Stimulated activated effector memory CD8-positive, alpha-beta T cell treated with anti-CD3 and anti-CD28 coated beads, Interleukin-12 subunit alpha, Interleukin-12 subunit beta, amount 100 ng/mL, for 72 hours (primary cell): Measurements from ENCODE around the gene KHDC4.

Experiments used
- ATAC-seq: fragments of 150-1000 bp; cut with Tn5 transposase; 2 replicates; pipeline ENCODE4 v1.10.0; 2021
- DNase-seq, 2 donors: peaks; one replicate each; pipeline ENCODE4 v3.0.0; 2021 to 2022; ENCODE audit warnings: low spot score in 2 of 2
- H3K27ac Mint-ChIP-seq: one replicate; pipeline ENCODE4 v1.8.0; 2022; ENCODE audit warnings: mild to moderate bottlenecking, mixed read lengths
- H3K36me3 Mint-ChIP-seq: one replicate; pipeline ENCODE4 v1.8.0; 2022; ENCODE audit warnings: mild to moderate bottlenecking, mixed read lengths
- H3K4me1 Mint-ChIP-seq: one replicate; pipeline ENCODE4 v1.8.0; 2022; ENCODE audit warnings: mixed read lengths
- H3K4me3 Mint-ChIP-seq: one replicate; pipeline ENCODE4 v1.8.0; 2022; ENCODE audit warnings: mild to moderate bottlenecking, mixed read lengths
- H3K9me3 Mint-ChIP-seq: one replicate; pipeline ENCODE4 v1.8.0; 2022; ENCODE audit warnings: mixed read lengths

Gene KHDC4

GRCh38 chr1:155974208-155975115 is 40.2 kb upstream of the KHDC4 start:
- Mint-ChIP-seq H3K36me3 (peaks cover 85% of the 10 kb centered on the region), H3K27ac (peak overlapping the region; percentile 91), H3K9me3 (no peaks in the 10 kb centered on the region), H3K4me1 (peaks cover 83% of the 10 kb centered on the region), H3K4me3 (peak overlapping the region; percentile 90)
- ATAC-seq = no peak
- DNase-seq = no peak

- H3K4me3 Mint-ChIP-seq = peak overlapping the region; percentile 90
- no peak for ATAC-seq
- H3K4me1 Mint-ChIP-seq = peaks cover 88% of the 10 kb centered on the region
- peaks cover 93% of the 10 kb centered on the region for H3K36me3 Mint-ChIP-seq
- DNase-seq = no peak
- no peaks in the 10 kb centered on the region for H3K9me3 Mint-ChIP-seq
- H3K27ac Mint-ChIP-seq = peak overlapping the region; percentile 91
Observed at GRCh38 chr1:155973723-155974122, 39.5 kb upstream of the KHDC4 start.

- H3K4me1 Mint-ChIP-seq = peaks cover 99% of the 10 kb centered on the region
- ATAC-seq = no peak
- peak overlapping the region; percentile 91 for H3K27ac Mint-ChIP-seq
- H3K9me3 Mint-ChIP-seq = no peaks in the 10 kb centered on the region
- peaks cover 100% of the 10 kb centered on the region for H3K36me3 Mint-ChIP-seq
- peak overlapping the region; percentile 66 for H3K4me3 Mint-ChIP-seq
- no peak for DNase-seq
Observed at GRCh38 chr1:155971910-155972809, 37.9 kb upstream of the KHDC4 start.

- Mint-ChIP-seq H3K4me3 (peak overlapping the region; percentile 66), H3K4me1 (peaks cover 97% of the 10 kb centered on the region), H3K9me3 (no peaks in the 10 kb centered on the region), H3K27ac (peak overlapping the region; percentile 91), H3K36me3 (peaks cover 100% of the 10 kb centered on the region)
- ATAC-seq = peak; percentile 91
- no peak for DNase-seq
Observed at GRCh38 chr1:155970531-155971167, 36.4 kb upstream of the KHDC4 start.

- peak overlapping the region; percentile 91 for H3K27ac Mint-ChIP-seq
- no peak for ATAC-seq
- peak overlapping the region; percentile 66 for H3K4me3 Mint-ChIP-seq
- no peaks in the 10 kb centered on the region for H3K9me3 Mint-ChIP-seq
- peaks cover 100% of the 10 kb centered on the region for H3K36me3 Mint-ChIP-seq
- peaks cover 86% of the 10 kb centered on the region for H3K4me1 Mint-ChIP-seq
- no peak for DNase-seq
Observed at GRCh38 chr1:155969377-155969791, 35.2 kb upstream of the KHDC4 start.

- DNase-seq = no peak
- H3K36me3 Mint-ChIP-seq = peaks cover 100% of the 10 kb centered on the region
- H3K4me1 Mint-ChIP-seq = peaks cover 82% of the 10 kb centered on the region
Observed at GRCh38 chr1:155968670-155969069, 34.5 kb upstream of the KHDC4 start.

GRCh38 chr1:155968051-155968400 is 33.8 kb upstream of the KHDC4 start:
- DNase-seq (no peak), ATAC-seq (no peak)
- Mint-ChIP-seq H3K27ac (peak overlapping the region; percentile 91), H3K36me3 (peaks cover 100% of the 10 kb centered on the region), H3K4me1 (peaks cover 76% of the 10 kb centered on the region), H3K9me3 (no peaks in the 10 kb centered on the region), H3K4me3 (peak overlapping the region; percentile 27)

More at GRCh38 chr1:155968670-155969069, 34.5 kb upstream of the KHDC4 start:
- no peaks in the 10 kb centered on the region for H3K9me3 Mint-ChIP-seq
- no peak overlapping the region for H3K4me3 Mint-ChIP-seq
- no peak for ATAC-seq
- H3K27ac Mint-ChIP-seq = peak overlapping the region; percentile 91

- Mint-ChIP-seq H3K27ac (peak overlapping the region; percentile 91), H3K4me3 (peak overlapping the region; percentile 27), H3K36me3 (peaks cover 100% of the 10 kb centered on the region), H3K9me3 (no peaks in the 10 kb centered on the region), H3K4me1 (peaks cover 76% of the 10 kb centered on the region)
- DNase-seq (no peak), ATAC-seq (no peak)
Observed at GRCh38 chr1:155967341-155968050, 33.3 kb upstream of the KHDC4 start.

GRCh38 chr1:155966750-155967149 is 32.5 kb upstream of the KHDC4 start:
- no peaks in the 10 kb centered on the region for H3K9me3 Mint-ChIP-seq
- H3K36me3 Mint-ChIP-seq = peaks cover 100% of the 10 kb centered on the region
- H3K4me1 Mint-ChIP-seq = peaks cover 75% of the 10 kb centered on the region
- no peak for DNase-seq
- ATAC-seq = no peak
- peak overlapping the region; percentile 91 for H3K27ac Mint-ChIP-seq
- H3K4me3 Mint-ChIP-seq = peak overlapping the region; percentile 27

GRCh38 chr1:155966135-155966534 is 31.9 kb upstream of the KHDC4 start:
- H3K9me3 Mint-ChIP-seq = no peaks in the 10 kb centered on the region
- H3K4me3 Mint-ChIP-seq = no peak overlapping the region
- H3K36me3 Mint-ChIP-seq = peaks cover 100% of the 10 kb centered on the region
- DNase-seq (no peak), ATAC-seq (no peak)
- H3K27ac Mint-ChIP-seq = peak overlapping the region; percentile 91
- H3K4me1 Mint-ChIP-seq = peaks cover 72% of the 10 kb centered on the region

- peaks cover 100% of the 10 kb centered on the region for H3K36me3 Mint-ChIP-seq
- no peak for ATAC-seq
- no peak overlapping the region for H3K4me3 Mint-ChIP-seq
- no peak for DNase-seq
- H3K27ac Mint-ChIP-seq = no peak overlapping the region
- peaks cover 66% of the 10 kb centered on the region for H3K4me1 Mint-ChIP-seq
- no peaks in the 10 kb centered on the region for H3K9me3 Mint-ChIP-seq
Observed at GRCh38 chr1:155964193-155964592, 30.0 kb upstream of the KHDC4 start.

- no peak overlapping the region for H3K4me3 Mint-ChIP-seq
- H3K4me1 Mint-ChIP-seq = peaks cover 51% of the 10 kb centered on the region
- no peaks in the 10 kb centered on the region for H3K9me3 Mint-ChIP-seq
- peaks cover 100% of the 10 kb centered on the region for H3K36me3 Mint-ChIP-seq
- peak overlapping the region; percentile 94 for H3K27ac Mint-ChIP-seq
- no peak for DNase-seq
- ATAC-seq = no peak
Observed at GRCh38 chr1:155962599-155963211, 28.5 kb upstream of the KHDC4 start.

- H3K36me3 Mint-ChIP-seq = peaks cover 100% of the 10 kb centered on the region
- no peaks in the 10 kb centered on the region for H3K9me3 Mint-ChIP-seq
- DNase-seq (no peak), ATAC-seq (peak; percentile 73)
- H3K4me3 Mint-ChIP-seq = no peak overlapping the region
- H3K4me1 Mint-ChIP-seq = peaks cover 44% of the 10 kb centered on the region
- peak overlapping the region; percentile 94 for H3K27ac Mint-ChIP-seq
Observed at GRCh38 chr1:155961937-155962336, 27.7 kb upstream of the KHDC4 start.

GRCh38 chr1:155960081-155960745 is 26.0 kb upstream of the KHDC4 start:
- H3K36me3 Mint-ChIP-seq = peaks cover 100% of the 10 kb centered on the region
- H3K9me3 Mint-ChIP-seq = no peaks in the 10 kb centered on the region
- DNase-seq (no peak), ATAC-seq (no peak)
- peaks cover 33% of the 10 kb centered on the region for H3K4me1 Mint-ChIP-seq
- no peak overlapping the region for H3K4me3 Mint-ChIP-seq
- peak overlapping the region; percentile 94 for H3K27ac Mint-ChIP-seq
